Heart left ventricle (tissue), 16 donors: ENCODE results near the gene SLC7A14. TPM values are rescaled to one million over a fixed set of nuclear protein-coding genes. Genes with fewer than 3 reads are reported as not detected.

ENCODE experiments used
- ATAC-seq, 4 donors: fragments of 200-7000 bp; cut with Tn5 transposase; one replicate each; pipeline ENCODE4 v1.9.1; 2020 to 2022; ENCODE audit warnings: moderate library complexity in 4 of 4, mild to moderate bottlenecking in 3 of 4, moderate number of reproducible peaks in 1 of 4
- DNase-seq, 5 donors: peaks; one replicate each; pipeline ENCODE4 v3.0.0-alpha.2; 2020
- H3K27ac ChIP-seq, 12 donors: fragments of 200-600 bp; sonication (generic) in 4 of 12; one replicate each; pipeline versions ENCODE4 v1.5.0 to v1.8.0; 2016 to 2022; ENCODE audit warnings: mild to moderate bottlenecking in 2 of 12
- H3K27me3 ChIP-seq, 9 donors: fragments of 200-600 bp; sonication (generic) in 2 of 9; one replicate each; pipeline versions ENCODE4 v1.5.1 to v1.8.0; 2016 to 2022; ENCODE audit warnings: mild to moderate bottlenecking in 3 of 9
- H3K36me3 ChIP-seq, 9 donors: fragments of 200-600 bp; sonication (generic) in 2 of 9; one replicate each; pipeline versions ENCODE4 v1.5.0 to v1.8.0; 2018 to 2022; ENCODE audit warnings: mild to moderate bottlenecking in 2 of 9
- H3K4me1 ChIP-seq, 12 donors: fragments of 200-600 bp; sonication (generic) in 4 of 12; one replicate each; pipeline versions ENCODE4 v1.5.0 to v1.8.0; 2016 to 2022; ENCODE audit warnings: mild to moderate bottlenecking in 3 of 12
- H3K4me3 ChIP-seq, 12 donors: fragments of 200-600 bp; sonication (generic) in 4 of 12; one replicate each; pipeline versions ENCODE4 v1.5.0 to v1.8.0; 2017 to 2022; ENCODE audit warnings: mild to moderate bottlenecking in 9 of 12, moderate library complexity in 4 of 12
- H3K9me3 ChIP-seq, 12 donors: fragments of 200-600 bp; sonication (generic) in 4 of 12; one replicate each; pipeline versions ENCODE4 v1.5.0 to v1.8.0; 2016 to 2022; ENCODE audit warnings: mild to moderate bottlenecking in 1 of 12
- CTCF ChIP-seq, 12 donors: fragments of 200-600 bp; sonication (generic) in 4 of 12; IDR thresholded peaks; one replicate each; pipeline versions ENCODE4 v1.5.0 to v1.8.0; 2018 to 2022; ENCODE audit warnings: antibody characterized with exemption in 12 of 12, mild to moderate bottlenecking in 5 of 12
- POLR2A ChIP-seq, 2 donors: fragments of 450-650 bp; IDR thresholded peaks; one replicate each; pipeline ENCODE4 v1.6.1; 2017; ENCODE audit warnings: antibody characterized with exemption in 2 of 2, mild to moderate bottlenecking in 2 of 2, moderate library complexity in 2 of 2
- WGBS, 4 donors: extraction: QIAGEN DNeasy Blood & Tissue Kit in 2 of 4; methylation state at CpG; one replicate each; pipeline versions ENCODE4 v1.1.5 to v1.1.7; 2013 to 2018; 5-methylcytosine and 5-hydroxymethylcytosine counted together
- intact Hi-C, 10 donors: fragments of 100-400 bp; cut with DNase I; formaldehyde crosslinking; loops; one replicate each; pipeline versions ENCODE4 v1.11.1 to v1.14.2; 2022
- polyA plus RNA-seq, 2 donors: library from polyadenylated mRNA; stranded (reverse); fragments of 200-250 nt; gene quantifications; one replicate each; pipeline ENCODE4 v1.2.3, GENCODE V29; 2013
- total RNA-seq, 9 donors: library from RNA; depleted of rRNA in 2 of 9; stranded (reverse); fragments of >200 nt in 2 of 9; fragmentation: NEBNext Ultra II Directional in 3 of 9; extraction: Animal tissue kit (Norgen Biotek cat#: 25700) in 3 of 9; gene quantifications; one replicate each; pipeline versions ENCODE4 v1.1.0 to v1.2.4, GENCODE V29; 2016 to 2023
- donor health status: ischemic (EF 13 %, LVEDD 7.1; RV severe dilation, severe dysfunction).
- donor health status: healthy with polysubstance abuse.
- donor health status: DM: no; HTN: yes; CAD: no.
- donor health status: DM: no; HTN: no; CAD: no.
- donor health status: ischemic (EF 25% LVEDD 6.9; RV normal size, moderate dysfunction).
- donor health status: ischemic (EF 25% LVEDD 5.7; RV mildly dilated, moderate dysfunction).
- donor health status: healthy.
- donor health status: DM: yes; HTN: yes; CAD: no.
- donor health status: ischemic (EF 35%, LVEDD 5.7; RV mildly dilated, moderate dysfunction).
- donor health status: nonischemic (EF 11% LVEDD 7.7; RV severe dilation, severe dysfunction).
- donor health status: DM: yes; HTN: yes; CAD: no.
- donor health status: PGD.
- donor health status: ischemic (EF 29% LVEDD 5.4; RV normal size, mild dysfunction).
- donor health status: nonischemic (EF 23%, LVEDD 6.1; RV moderate dilation, normal function).

The SLC7A14 gene
- total and polyA plus RNA-seq, 11 donors, result 0.02 TPM; not detected in 9

GRCh38 chr3:170440344-170440743, 145.5 kb downstream of the SLC7A14 start:
- H3K27me3 ChIP-seq, result no peaks in the 10 kb centered on the region
- no peak overlapping the region for H3K4me3 ChIP-seq
- intact Hi-C loops, result no loop called here
- TF ChIP-seq POLR2A (IDR thresholded peaks at IDR 0.05) (no peak), CTCF (IDR thresholded peaks at IDR 0.05) (no peak)
- WGBS, 4 donors, result 94 to 99% (median 97%) methylated on average over 2 of the region's 2 CpGs
- ATAC-seq (no peak), DNase-seq (no peak)
- no peaks in the 10 kb centered on the region for H3K4me1 ChIP-seq
- H3K36me3 ChIP-seq, result peaks cover 0 to 12% (median 0%) of the 10 kb centered on the region in 9 donors
- H3K27ac ChIP-seq, result no peak overlapping the region
- H3K9me3 ChIP-seq, result no peaks in the 10 kb centered on the region

- Histone ChIP-seq H3K27me3 (no peaks in the 10 kb centered on the region), H3K9me3 (no peaks in the 10 kb centered on the region), H3K4me3 (no peak overlapping the region), H3K36me3 (peaks cover 0 to 18% (median 0%) of the 10 kb centered on the region in 9 donors), H3K27ac (no peak overlapping the region), H3K4me1 (no peaks in the 10 kb centered on the region)
- TF ChIP-seq CTCF (IDR thresholded peaks at IDR 0.05), result no peak
- TF ChIP-seq POLR2A (IDR thresholded peaks at IDR 0.05), result no peak
- DNase-seq (no peak), ATAC-seq (no peak)
- 86 to 97% (median 91%) methylated on average over 1 of the region's 1 CpG for WGBS, 4 donors
- intact Hi-C loops, result no loop called here
These were observed 147.0 kb downstream of the SLC7A14 start for GRCh38 chr3:170438836-170439235.

GRCh38 chr3:170437696-170438407, 148.0 kb downstream of the SLC7A14 start:
- H3K4me1 ChIP-seq, result no peaks in the 10 kb centered on the region
- H3K9me3 ChIP-seq, result no peaks in the 10 kb centered on the region
- intact Hi-C loops, result no loop called here
- peaks cover 0 to 20% (median 0%) of the 10 kb centered on the region in 9 donors for H3K36me3 ChIP-seq
- no peak overlapping the region for H3K4me3 ChIP-seq
- WGBS, 4 donors, result 71 to 80% (median 77%) methylated on average over 10 of the region's 10 CpGs
- TF ChIP-seq CTCF (IDR thresholded peaks at IDR 0.05) (no peak), POLR2A (IDR thresholded peaks at IDR 0.05) (no peak)
- no peak overlapping the region for H3K27ac ChIP-seq
- ATAC-seq, result no peak
- no peaks in the 10 kb centered on the region for H3K27me3 ChIP-seq
- DNase-seq, result no peak

- Histone ChIP-seq H3K4me1 (no peaks in the 10 kb centered on the region), H3K27ac (no peak overlapping the region), H3K4me3 (no peak overlapping the region), H3K27me3 (no peaks in the 10 kb centered on the region), H3K36me3 (peaks cover 0 to 20% (median 0%) of the 10 kb centered on the region in 9 donors), H3K9me3 (no peaks in the 10 kb centered on the region)
- ATAC-seq (no peak), DNase-seq (no peak)
- intact Hi-C loops, result no loop called here
- TF ChIP-seq CTCF (IDR thresholded peaks at IDR 0.05), result no peak
- no peak for TF ChIP-seq POLR2A (IDR thresholded peaks at IDR 0.05)
- 86 to 89% (median 88%) methylated on average over 4 of the region's 4 CpGs for WGBS, 4 donors
These were observed 148.7 kb downstream of the SLC7A14 start for GRCh38 chr3:170437176-170437575.
